Testis (tissue), 3 donors: ENCODE results near the gene EGFR. TPM values are rescaled to one million over a fixed set of nuclear protein-coding genes. Genes with fewer than 3 reads are reported as not detected.

Experiments used
- DNase-seq: peaks from one replicate; pipeline ENCODE4 v3.0.0-alpha.2; 2019
- H3K27ac ChIP-seq, 2 donors: fragments of 200-600 bp; sonication (generic); one replicate each; pipeline ENCODE4 v1.5.1; 2019
- H3K27me3 ChIP-seq: fragments of 200-600 bp; sonication (generic); one replicate; pipeline ENCODE4 v1.5.1; 2019
- H3K36me3 ChIP-seq: fragments of 200-600 bp; sonication (generic); one replicate; pipeline ENCODE4 v1.5.1; 2017; ENCODE audit warnings: low read depth; ENCODE audit errors: missing control alignments
- H3K4me1 ChIP-seq: fragments of 200-600 bp; sonication (generic); one replicate; pipeline ENCODE4 v1.5.1; 2019
- H3K4me3 ChIP-seq, 2 donors: fragments of 200-600 bp; sonication (generic); one replicate each; pipeline ENCODE4 v1.5.1; 2017 to 2019
- H3K9me3 ChIP-seq: fragments of 200-600 bp; sonication (generic); one replicate; pipeline ENCODE4 v1.5.1; 2017
- CTCF ChIP-seq, 3 experiments: fragments of 450-650 bp in 2 of 3; fragments of 200-600 bp in 1 of 3; sonication (generic) in 1 of 3; IDR thresholded peaks; one replicate each; pipeline ENCODE4 v1.5.1; 2016 to 2019; ENCODE audit warnings: antibody characterized with exemption in 3 of 3, mild to moderate bottlenecking in 2 of 3, moderate library complexity in 1 of 3
- POLR2A ChIP-seq: fragments of 450-650 bp; IDR thresholded peaks from one replicate; pipeline ENCODE4 v1.6.1; 2017; ENCODE audit warnings: antibody characterized with exemption, mild to moderate bottlenecking, moderate library complexity
- WGBS, 2 donors: methylation state at CpG; one replicate each; pipeline ENCODE4 v1.1.5; 2018; 5-methylcytosine and 5-hydroxymethylcytosine counted together
- intact Hi-C: fragments of 100-400 bp; cut with DNase I; formaldehyde crosslinking; loops from one replicate; pipeline ENCODE4 v1.15.1; 2023; ENCODE audit warnings: low total_unique reads
- polyA plus RNA-seq: library from polyadenylated mRNA; stranded (reverse); fragments of 350-450 nt; fragmentation: Illumina TruSeq; extraction: RNeasy Lipid Tissue Mini Kit (QIAGEN cat#74804); gene quantifications from one replicate; pipeline ENCODE4 v1.2.3, GENCODE V29; 2014; ENCODE audit warnings: low read depth, low replicate concordance; ENCODE audit not compliant: insufficient read depth
- total RNA-seq, 2 donors: library from RNA; depleted of rRNA; stranded (reverse); fragments of >200 nt; gene quantifications; one replicate each; pipeline ENCODE4 v1.2.3, GENCODE V29; 2016

Gene EGFR
- total and polyA plus RNA-seq, 3 donors from 2014 or later: 11.0 to 45.0 (median 18.2) TPM

DNA sequence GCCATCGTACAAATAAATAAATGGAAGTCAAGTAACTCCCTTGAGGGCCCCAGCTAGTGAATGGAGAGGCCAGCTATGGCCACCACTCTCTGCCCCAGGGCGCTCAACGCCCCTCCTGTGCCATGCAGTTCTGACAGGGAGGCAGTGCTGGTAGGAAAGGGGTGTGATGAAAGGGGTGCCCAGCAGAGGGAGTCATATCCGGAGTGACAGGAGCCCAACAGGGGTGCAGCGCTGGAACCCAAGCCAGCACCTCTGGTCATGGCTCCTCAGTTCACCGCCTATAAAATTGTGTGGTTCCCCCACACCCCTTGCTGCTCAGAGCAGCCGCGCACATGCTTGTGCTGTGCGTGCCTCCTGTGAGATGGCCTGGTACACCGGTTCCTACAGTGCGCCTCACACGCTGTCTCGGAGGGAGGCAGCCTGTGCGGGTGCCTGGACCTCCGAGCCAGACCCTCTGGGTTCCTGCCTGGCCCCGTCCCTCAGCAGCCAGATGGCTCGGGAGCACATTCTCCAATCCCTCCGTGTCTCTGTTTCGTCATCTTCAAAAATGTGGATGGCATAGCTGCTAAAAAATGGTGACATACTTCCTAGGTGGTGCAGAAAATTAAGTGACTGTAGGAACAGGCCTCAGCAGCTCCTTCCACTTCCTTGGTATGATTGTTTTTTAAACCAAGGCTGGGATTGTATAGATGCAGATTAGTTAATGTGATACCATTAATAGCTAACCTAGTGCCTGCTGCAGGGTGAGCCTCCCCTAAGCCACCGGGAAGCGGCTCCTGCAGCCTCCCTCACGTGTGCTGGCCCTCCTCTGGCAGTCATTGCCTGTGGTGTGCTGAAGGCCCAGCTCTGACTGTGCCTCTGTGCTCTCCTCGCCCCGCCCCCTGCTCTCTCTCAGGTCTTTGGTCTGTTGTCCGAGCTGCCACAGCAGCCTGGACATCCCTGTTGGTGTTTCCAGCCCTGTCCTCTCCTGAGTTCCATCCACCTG, 125.8 kb downstream of the EGFR start:
- Histone ChIP-seq H3K9me3 (no peaks in the 10 kb centered on the region), H3K27ac (no peak overlapping the region), H3K36me3 (no peaks in the 10 kb centered on the region), H3K4me3 (no peak overlapping the region), H3K27me3 (no peaks in the 10 kb centered on the region), H3K4me1 (peaks cover 4% of the 10 kb centered on the region)
- WGBS, 2 donors: 87 to 88% methylated on average over 24 to 25 of the region's 25 CpGs
- TF ChIP-seq POLR2A: no peak
- no peak for TF ChIP-seq CTCF (IDR thresholded peaks at IDR 0.05)
- no peak for DNase-seq
- intact Hi-C loops: no loop called here

GRCh38 chr7:55145606-55146005, 126.8 kb downstream of the EGFR start:
- WGBS, 2 donors: 69 to 76% methylated on average over 4 of the region's 4 CpGs
- H3K27me3 ChIP-seq: no peaks in the 10 kb centered on the region
- no peak for TF ChIP-seq POLR2A
- TF ChIP-seq CTCF (IDR thresholded peaks at IDR 0.05): no peak
- H3K4me1 ChIP-seq: peaks cover 4% of the 10 kb centered on the region
- intact Hi-C loops: no loop called here
- DNase-seq: no peak
- H3K27ac ChIP-seq: no peak overlapping the region
- no peaks in the 10 kb centered on the region for H3K36me3 ChIP-seq
- H3K4me3 ChIP-seq: no peak overlapping the region
- no peaks in the 10 kb centered on the region for H3K9me3 ChIP-seq

- H3K9me3 ChIP-seq: no peaks in the 10 kb centered on the region
- DNase-seq: no peak
- WGBS, 2 donors: 67 to 73% methylated on average over 7 to 8 of the region's 8 CpGs
- no peak overlapping the region for H3K4me3 ChIP-seq
- H3K27ac ChIP-seq: no peak overlapping the region
- peaks cover 4% of the 10 kb centered on the region for H3K4me1 ChIP-seq
- H3K36me3 ChIP-seq: no peaks in the 10 kb centered on the region
- intact Hi-C loops: no loop called here
- H3K27me3 ChIP-seq: no peaks in the 10 kb centered on the region
- TF ChIP-seq CTCF (IDR thresholded peaks at IDR 0.05): no peak
- TF ChIP-seq POLR2A: no peak
These were observed 128.3 kb downstream of the EGFR start for GRCh38 chr7:55147101-55147500.

- H3K27ac ChIP-seq: no peak overlapping the region
- peaks cover 4% of the 10 kb centered on the region for H3K4me1 ChIP-seq
- H3K27me3 ChIP-seq: no peaks in the 10 kb centered on the region
- no peak for TF ChIP-seq CTCF (IDR thresholded peaks at IDR 0.05)
- no peak for TF ChIP-seq POLR2A
- no peaks in the 10 kb centered on the region for H3K36me3 ChIP-seq
- H3K4me3 ChIP-seq: no peak overlapping the region
- intact Hi-C loops: no loop called here
- whole genome bisulfite sequencing, 2 donors: 83 to 93% methylated on average over 2 of the region's 2 CpGs
- no peaks in the 10 kb centered on the region for H3K9me3 ChIP-seq
- no peak for DNase-seq
These were observed 128.9 kb downstream of the EGFR start for GRCh38 chr7:55147736-55148135.
